Measurements from ENCODE around the gene GRK5.

DNA sequence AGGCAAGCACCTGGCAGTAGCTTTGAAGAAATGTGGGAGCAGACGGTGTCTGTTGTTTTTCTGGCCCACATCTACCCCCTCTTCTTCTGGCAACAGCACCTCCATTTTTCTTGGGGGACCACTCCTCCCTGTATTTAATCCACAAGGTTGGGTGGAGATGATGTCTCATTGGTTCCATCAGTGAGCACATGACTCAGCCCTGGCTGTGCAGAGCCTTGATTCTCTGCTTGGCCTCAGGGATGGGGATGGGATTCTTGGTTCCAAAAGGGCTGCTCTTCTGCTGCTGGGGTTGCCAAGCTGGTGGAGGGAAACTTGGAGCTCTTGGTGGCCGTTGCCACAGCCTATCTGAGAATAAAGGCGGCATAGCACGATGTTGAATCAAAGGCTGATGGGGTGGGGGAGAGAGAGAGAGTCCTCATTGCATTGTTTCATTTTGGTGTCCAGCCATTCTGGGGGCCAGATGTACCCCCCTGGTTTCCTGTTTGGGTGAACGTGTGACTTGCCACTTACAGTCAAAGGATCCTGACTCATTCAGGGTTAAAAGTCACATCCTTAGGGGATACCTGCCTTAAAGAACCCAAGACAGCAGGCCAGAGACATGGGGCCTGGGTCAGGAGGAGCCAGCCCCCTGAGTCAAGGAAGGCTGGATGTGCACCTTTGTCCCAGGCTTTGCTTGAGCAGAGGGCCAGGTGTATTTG, 25.9 kb downstream of the GRK5 start:
- TF ChIP-seq CTCF (IDR thresholded peaks at IDR 0.05) = no peak
- TF ChIP-seq POLR2A (IDR thresholded peaks at IDR 0.05) = no peak

All from right lobe of liver (tissue), 4 donors.